ENCODE data around the gene EHBP1.

- TF ChIP-seq POLR2A (IDR thresholded peaks at IDR 0.05) (no peak), POLR2AphosphoS5 (IDR thresholded peaks at IDR 0.05) (no peak)
These were observed 297.8 kb downstream of the EHBP1 start for GRCh38 chr2:63003351-63003750.
